Mesenchymal stem cell (in vitro differentiated cells and primary cell): Measurements from ENCODE around the gene MED20.

Source experiments
- DNase-seq: peaks from one replicate; pipeline ENCODE4 v3.0.0-alpha.2; 2013
- H2AFZ ChIP-seq: one replicate; pipeline ENCODE4 v1.6.1; 2013; ENCODE audit warnings: low read depth, mild to moderate bottlenecking, control low read depth, inconsistent platforms, low read length, moderate library complexity
- H2AK5ac ChIP-seq: 2 replicates; pipeline ENCODE4 v1.6.1; 2013; ENCODE audit warnings: low read length, moderate library complexity, mild to moderate bottlenecking, inconsistent platforms; ENCODE audit not compliant: severe bottlenecking
- H2BK120ac ChIP-seq: one replicate; pipeline ENCODE4 v1.6.1; 2013; ENCODE audit warnings: low read depth, mild to moderate bottlenecking, inconsistent platforms, low read length, moderate library complexity
- H2BK12ac ChIP-seq, 2 experiments: one replicate each; pipeline ENCODE4 v1.6.1; 2013; ENCODE audit warnings: inconsistent platforms in 2 of 2, low read length in 2 of 2, mild to moderate bottlenecking in 2 of 2, moderate library complexity in 2 of 2, control low read depth in 1 of 2
- H2BK15ac ChIP-seq: one replicate; pipeline ENCODE4 v1.6.1; 2013; ENCODE audit warnings: mild to moderate bottlenecking, low read depth, inconsistent platforms; ENCODE audit not compliant: poor library complexity, severe bottlenecking
- H2BK5ac ChIP-seq: 2 replicates; pipeline ENCODE4 v1.6.1; 2013; ENCODE audit warnings: low read depth, mild to moderate bottlenecking, low read length, control low read depth, inconsistent platforms; ENCODE audit not compliant: poor library complexity, severe bottlenecking
- H3K14ac ChIP-seq, 2 experiments: one replicate each; pipeline ENCODE4 v1.6.1; 2013; ENCODE audit warnings: inconsistent platforms in 2 of 2, low read length in 2 of 2, control low read depth in 1 of 2, mild to moderate bottlenecking in 1 of 2, moderate library complexity in 1 of 2
- H3K18ac ChIP-seq, 2 experiments: one replicate each; pipeline ENCODE4 v1.6.1; 2013; ENCODE audit warnings: inconsistent platforms in 2 of 2, low read length in 2 of 2, control low read depth in 1 of 2, low read depth in 1 of 2, mild to moderate bottlenecking in 1 of 2
- H3K23ac ChIP-seq, 2 experiments: one replicate each; pipeline ENCODE4 v1.6.1; 2013; ENCODE audit warnings: inconsistent platforms in 2 of 2, low read length in 2 of 2, mild to moderate bottlenecking in 2 of 2, moderate library complexity in 2 of 2, control low read depth in 1 of 2
- H3K27ac ChIP-seq: 2 replicates; pipeline ENCODE4 v1.5.1; 2013; ENCODE audit warnings: mild to moderate bottlenecking, moderate library complexity, low read length, control low read depth, inconsistent platforms; ENCODE audit not compliant: poor library complexity, severe bottlenecking
- H3K27me3 ChIP-seq, 2 experiments: 2 replicates each; pipeline versions ENCODE4 v1.6.1 to v1.7.0; 2013; ENCODE audit warnings: low read length in 2 of 2, mild to moderate bottlenecking in 2 of 2, moderate library complexity in 2 of 2, control low read depth in 1 of 2, inconsistent platforms in 1 of 2; ENCODE audit not compliant: control insufficient read depth in 1 of 2, insufficient read depth in 1 of 2
- H3K36me3 ChIP-seq, 2 experiments: 2 replicates each; pipeline versions ENCODE4 v1.6.1 to v1.7.0; 2013; ENCODE audit warnings: low read length in 2 of 2, control low read depth in 1 of 2, inconsistent platforms in 1 of 2, low read depth in 1 of 2, mild to moderate bottlenecking in 1 of 2; ENCODE audit not compliant: insufficient read depth in 2 of 2, control insufficient read depth in 1 of 2
- H3K4ac ChIP-seq, 2 experiments: one replicate each; pipeline ENCODE4 v1.6.1; 2013; ENCODE audit warnings: inconsistent platforms in 2 of 2, low read length in 2 of 2, mild to moderate bottlenecking in 2 of 2, moderate library complexity in 2 of 2, control low read depth in 1 of 2, low read depth in 1 of 2
- H3K4me1 ChIP-seq: 2 replicates; pipeline ENCODE4 v1.6.1; 2013; ENCODE audit warnings: low read depth, low read length, control low read depth; ENCODE audit not compliant: control insufficient read depth, insufficient read depth
- H3K4me2 ChIP-seq: 2 replicates; pipeline ENCODE4 v1.6.1; 2013; ENCODE audit warnings: low read length, mild to moderate bottlenecking, inconsistent platforms; ENCODE audit not compliant: poor library complexity, severe bottlenecking
- H3K4me3 ChIP-seq, 2 experiments: 2 replicates each; pipeline versions ENCODE4 v1.5.1 to v1.7.0; 2013; ENCODE audit warnings: low read length in 2 of 2, mild to moderate bottlenecking in 2 of 2, control low read depth in 1 of 2, low read depth in 1 of 2; ENCODE audit not compliant: insufficient read depth in 1 of 2
- H3K79me1 ChIP-seq: replicated peaks from 2 replicates; pipeline ENCODE4 v1.6.1; 2013; ENCODE audit warnings: mild to moderate bottlenecking, control low read depth, low read length, inconsistent platforms; ENCODE audit not compliant: poor library complexity, severe bottlenecking
- H3K9ac ChIP-seq: 2 replicates; pipeline ENCODE4 v1.7.0; 2013; ENCODE audit warnings: mild to moderate bottlenecking, low read length, moderate library complexity
- H3K9me3 ChIP-seq: 2 replicates; pipeline ENCODE4 v1.7.0; 2013; ENCODE audit warnings: mild to moderate bottlenecking, low read length; ENCODE audit not compliant: control insufficient read depth
- H4K8ac ChIP-seq: one replicate; pipeline ENCODE4 v1.6.1; 2013; ENCODE audit warnings: inconsistent platforms, mild to moderate bottlenecking, low read length, moderate library complexity
- H4K91ac ChIP-seq: one replicate; pipeline ENCODE4 v1.6.1; 2013; ENCODE audit warnings: mild to moderate bottlenecking, low read length, inconsistent platforms
- WGBS: methylation state at CpG from one replicate; pipeline ENCODE4 v1.1.7; 2013; ENCODE audit warnings: mixed read lengths; 5-methylcytosine and 5-hydroxymethylcytosine counted together

Gene MED20

GRCh38 chr6:41887331-41887751 is 33.6 kb downstream of the MED20 start:
- Histone ChIP-seq H2AK5ac (peak overlapping the region; percentile 59), H3K36me3 (peaks cover 0 to 4% of the 10 kb centered on the region in 2 experiments), H3K18ac (no peak overlapping the region), H3K27me3 (no peaks in the 10 kb centered on the region), H3K4me3 (no peak overlapping the region), H3K4ac (no peak overlapping the region), H3K9ac (no peak overlapping the region), H4K91ac (no peak overlapping the region), H2BK15ac (no peak overlapping the region), H2AFZ (no peak overlapping the region), H2BK5ac (no peak overlapping the region), H3K4me2 (no peak overlapping the region), H3K14ac (no peak overlapping the region), H3K4me1 (no peaks in the 10 kb centered on the region), H2BK12ac (no peak overlapping the region), H3K79me1 (peaks cover 16% of the 10 kb centered on the region), H3K27ac (no peak overlapping the region), H3K23ac (no peak overlapping the region), H2BK120ac (no peak overlapping the region), H4K8ac (no peak overlapping the region), H3K9me3 (no peaks in the 10 kb centered on the region)
- 83% methylated on average over 1 of the region's 4 CpGs for WGBS
- DNase-seq, result no peak

- Histone ChIP-seq H3K4ac (no peak overlapping the region), H3K27me3 (no peaks in the 10 kb centered on the region), H2AK5ac (no peak overlapping the region), H3K4me3 (no peak overlapping the region), H2BK5ac (no peak overlapping the region), H3K79me1 (peaks cover 15% of the 10 kb centered on the region), H3K18ac (no peak overlapping the region), H2AFZ (no peak overlapping the region), H4K8ac (no peak overlapping the region), H3K23ac (no peak overlapping the region), H3K4me2 (no peak overlapping the region), H2BK15ac (no peak overlapping the region), H2BK12ac (no peak overlapping the region), H3K27ac (no peak overlapping the region), H3K9ac (no peak overlapping the region), H3K36me3 (peaks cover 0 to 4% of the 10 kb centered on the region in 2 experiments), H2BK120ac (no peak overlapping the region), H3K9me3 (no peaks in the 10 kb centered on the region), H3K4me1 (no peaks in the 10 kb centered on the region), H4K91ac (no peak overlapping the region), H3K14ac (no peak overlapping the region)
- WGBS, result no CpG with 5 or more reads among the region's 1 CpG
- DNase-seq, result no peak
Observed at GRCh38 chr6:41885930-41886329, 35.0 kb downstream of the MED20 start.

GRCh38 chr6:41884957-41885356 is 36.0 kb downstream of the MED20 start:
- Histone ChIP-seq H3K9me3 (no peaks in the 10 kb centered on the region), H2BK12ac (no peak overlapping the region), H2BK5ac (no peak overlapping the region), H3K4me1 (no peaks in the 10 kb centered on the region), H3K27ac (no peak overlapping the region), H3K4me2 (no peak overlapping the region), H3K4me3 (no peak overlapping the region), H2AK5ac (no peak overlapping the region), H3K18ac (no peak overlapping the region), H3K27me3 (no peaks in the 10 kb centered on the region), H2BK120ac (no peak overlapping the region), H3K79me1 (peaks cover 15% of the 10 kb centered on the region), H4K8ac (no peak overlapping the region), H4K91ac (no peak overlapping the region), H3K14ac (no peak overlapping the region), H3K9ac (no peak overlapping the region), H2BK15ac (no peak overlapping the region), H3K23ac (no peak overlapping the region), H2AFZ (no peak overlapping the region), H3K4ac (no peak overlapping the region), H3K36me3 (peaks cover 0 to 4% of the 10 kb centered on the region in 2 experiments)
- 81% methylated on average over 2 of the region's 5 CpGs for WGBS
- DNase-seq, result no peak

DNA sequence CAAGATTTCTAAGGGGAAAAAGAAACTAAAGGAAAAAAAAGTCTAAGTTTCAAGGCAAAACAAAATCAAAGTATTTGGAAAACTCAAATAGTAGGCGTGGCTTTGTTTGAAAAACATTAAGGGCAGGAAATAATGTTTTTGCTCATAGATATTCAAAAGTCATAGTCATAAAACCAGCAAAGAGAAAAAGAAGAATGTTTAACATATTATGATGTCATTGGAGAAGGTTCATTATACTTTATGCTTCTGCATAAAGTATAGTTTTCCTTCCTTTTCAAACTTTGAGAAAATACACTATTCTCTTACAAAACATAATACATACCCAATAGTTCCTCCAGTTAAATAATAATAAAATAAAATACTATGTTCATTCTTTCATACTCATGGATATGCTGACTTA is 39.4 kb downstream of the MED20 start:
- no peak overlapping the region for H4K91ac ChIP-seq
- no peak for DNase-seq
- no peaks in the 10 kb centered on the region for H3K27me3 ChIP-seq
- no peak overlapping the region for H4K8ac ChIP-seq
- no CpG with 5 or more reads among the region's 1 CpG for WGBS
- peaks cover 9% of the 10 kb centered on the region for H3K79me1 ChIP-seq
- H2AFZ ChIP-seq, result no peak overlapping the region
- peaks cover 7% of the 10 kb centered on the region for H3K4me1 ChIP-seq
- H3K4ac ChIP-seq, result no peak overlapping the region
- H3K27ac ChIP-seq, result no peak overlapping the region
- H2BK12ac ChIP-seq, result no peak overlapping the region
- no peak overlapping the region for H3K23ac ChIP-seq
- no peak overlapping the region for H3K4me3 ChIP-seq
- no peaks in the 10 kb centered on the region for H3K9me3 ChIP-seq
- H3K9ac ChIP-seq, result no peak overlapping the region
- H2BK5ac ChIP-seq, result no peak overlapping the region
- H3K36me3 ChIP-seq, result peaks cover 0 to 4% of the 10 kb centered on the region in 2 experiments
- no peak overlapping the region for H2BK120ac ChIP-seq
- no peak overlapping the region for H3K18ac ChIP-seq
- no peak overlapping the region for H2BK15ac ChIP-seq
- no peak overlapping the region for H3K4me2 ChIP-seq
- no peak overlapping the region for H3K14ac ChIP-seq
- H2AK5ac ChIP-seq, result no peak overlapping the region
